NB4 (cell line): ENCODE measurements around the gene ABCA6.

Source experiments
- CTCF ChIP-seq: IDR thresholded peaks from one replicate; pipeline ENCODE4 v1.5.1; 2012; ENCODE audit warnings: low read depth, low read length
- MAX ChIP-seq: IDR thresholded peaks from 2 replicates; pipeline ENCODE4 v1.6.1; 2011; ENCODE audit warnings: low read depth, low read length
- MYC ChIP-seq: IDR thresholded peaks from 2 replicates; pipeline ENCODE4 v1.6.1; 2011; ENCODE audit warnings: low read depth, low read length
- POLR2A ChIP-seq: IDR thresholded peaks from 2 replicates; pipeline ENCODE4 v1.6.1; 2011; ENCODE audit warnings: mild to moderate bottlenecking; ENCODE audit not compliant: insufficient read length; ENCODE audit errors: extremely low read depth

- TF ChIP-seq CTCF (no peak), POLR2A (no peak), MYC (no peak), MAX (no peak)
These were observed 83.5 kb downstream of the ABCA6 start for GRCh38 chr17:69058165-69058564.
